IMR-90 (cell line): ENCODE measurements around the gene GRIK3. TPM values are rescaled to one million over a fixed set of nuclear protein-coding genes. Genes with fewer than 3 reads are reported as not detected.

ENCODE experiments used
- ATAC-seq: fragments of 200-7000 bp; cut with Tn5 transposase; 2 replicates; pipeline ENCODE4 v1.9.1; 2020; ENCODE audit warnings: low read depth, mild to moderate bottlenecking, moderate library complexity
- BruUV-seq: library from RNA; stranded (reverse); fragments of 400-500 nt; replicated peaks from 2 replicates; lab custom pipeline; 2021; lab: Mats Ljungman, UMichigan
- CTCF ChIA-PET: fragments of 300-600 bp; formaldehyde crosslinking; extraction: SDS; loops from one replicate; lab custom pipeline; 2021; ENCODE audit warnings: antibody characterized with exemption; lab: Yijun Ruan, JAX
- POLR2A ChIA-PET: fragments of 300-600 bp; sonication (Branson Sonifier 250); formaldehyde crosslinking; loops from one replicate; lab custom pipeline; 2022; ENCODE audit warnings: antibody characterized with exemption; ENCODE audit not compliant: unreplicated experiment; lab: Charles Lee
- DNase-seq: peaks from one replicate; pipeline ENCODE4 v3.0.0; 2013
- H2AFZ ChIP-seq: replicated peaks from 2 replicates; pipeline ENCODE3; 2013; ENCODE audit warnings: low read length, mild to moderate bottlenecking; ENCODE audit not compliant: poor library complexity
- H2AK5ac ChIP-seq: 2 replicates; pipeline ENCODE4 v1.6.1; 2013; ENCODE audit warnings: low read depth, low read length, inconsistent platforms
- H2AK9ac ChIP-seq: replicated peaks from 2 replicates; pipeline ENCODE3; 2013; ENCODE audit warnings: mild to moderate bottlenecking, low read depth, low read length, moderate library complexity; ENCODE audit not compliant: poor library complexity
- H2BK120ac ChIP-seq: 2 replicates; pipeline ENCODE4 v1.6.1; 2013; ENCODE audit warnings: low read depth, low read length, inconsistent platforms
- H2BK15ac ChIP-seq: 3 replicates; pipeline ENCODE4 v1.6.1; 2013; ENCODE audit warnings: low read depth, low read length, inconsistent platforms
- H2BK20ac ChIP-seq: 2 replicates; pipeline ENCODE4 v1.6.1; 2013; ENCODE audit warnings: low read depth, mild to moderate bottlenecking, inconsistent platforms, low read length, moderate library complexity
- H2BK5ac ChIP-seq: 2 replicates; pipeline ENCODE4 v1.6.1; 2013; ENCODE audit warnings: mild to moderate bottlenecking, low read depth, low read length, inconsistent platforms; ENCODE audit not compliant: poor library complexity, severe bottlenecking
- H3K14ac ChIP-seq: replicated peaks from 2 replicates; pipeline ENCODE4 v1.6.1; 2013; ENCODE audit warnings: low read depth, low read length, inconsistent platforms
- H3K18ac ChIP-seq: 2 replicates; pipeline ENCODE4 v1.6.1; 2013; ENCODE audit warnings: low read depth, low read length, control low read depth
- H3K23ac ChIP-seq: 2 replicates; pipeline ENCODE4 v1.6.1; 2013; ENCODE audit warnings: low read depth, low read length, inconsistent platforms
- H3K27ac ChIP-seq: 2 replicates; pipeline ENCODE4 v1.5.1; 2013; ENCODE audit warnings: mild to moderate bottlenecking, control low read depth, low read length; ENCODE audit not compliant: insufficient read depth
- H3K27me3 ChIP-seq: 2 replicates; pipeline ENCODE4 v1.6.1; 2013; ENCODE audit warnings: low read length; ENCODE audit not compliant: control insufficient read depth, insufficient read depth
- H3K36me3 ChIP-seq: 2 replicates; pipeline ENCODE4 v1.6.1; 2013; ENCODE audit warnings: low read length, mixed read lengths; ENCODE audit not compliant: control insufficient read depth, insufficient read depth
- H3K4ac ChIP-seq: 2 replicates; pipeline ENCODE4 v1.6.1; 2013; ENCODE audit warnings: low read depth, low read length, inconsistent platforms
- H3K4me1 ChIP-seq: 2 replicates; pipeline ENCODE4 v1.6.1; 2013; ENCODE audit warnings: low read length, mixed read lengths; ENCODE audit not compliant: control insufficient read depth, insufficient read depth
- H3K4me2 ChIP-seq: 2 replicates; pipeline ENCODE4 v1.6.1; 2013; ENCODE audit warnings: low read depth, mild to moderate bottlenecking, control low read depth, low read length, moderate library complexity
- H3K4me3 ChIP-seq: 2 replicates; pipeline ENCODE4 v1.5.1; 2013; ENCODE audit warnings: low read depth, mild to moderate bottlenecking, control low read depth, low read length, moderate library complexity; ENCODE audit not compliant: insufficient read depth
- H3K56ac ChIP-seq: 2 replicates; pipeline ENCODE4 v1.6.1; 2013; ENCODE audit warnings: low read length, inconsistent platforms; ENCODE audit not compliant: insufficient read depth; ENCODE audit errors: extremely low read depth
- H3K79me1 ChIP-seq, 2 experiments: 2 replicates each; pipeline ENCODE4 v1.6.1; 2013; ENCODE audit warnings: low read length in 2 of 2, inconsistent platforms in 1 of 2, low read depth in 1 of 2
- H3K9ac ChIP-seq: 2 replicates; pipeline ENCODE4 v1.6.1; 2013; ENCODE audit warnings: low read depth, low read length, control low read depth
- H3K9me1 ChIP-seq: 2 replicates; pipeline ENCODE4 v1.6.1; 2013; ENCODE audit warnings: low read length, inconsistent platforms; ENCODE audit not compliant: insufficient read depth
- H3K9me3 ChIP-seq: 2 replicates; pipeline ENCODE4 v1.6.1; 2013; ENCODE audit warnings: low read length; ENCODE audit not compliant: control insufficient read depth, insufficient read depth
- H4K20me1 ChIP-seq: 2 replicates; pipeline ENCODE4 v1.6.1; 2013; ENCODE audit warnings: low read length, inconsistent platforms; ENCODE audit not compliant: insufficient read depth
- H4K5ac ChIP-seq: 2 replicates; pipeline ENCODE4 v1.6.1; 2013; ENCODE audit warnings: mild to moderate bottlenecking, low read depth, low read length, control low read depth
- H4K8ac ChIP-seq, 2 experiments: 2 replicates each; pipeline ENCODE4 v1.6.1; 2013; ENCODE audit warnings: low read depth in 2 of 2, low read length in 2 of 2, control low read depth in 1 of 2, inconsistent platforms in 1 of 2
- H4K91ac ChIP-seq: 2 replicates; pipeline ENCODE4 v1.6.1; 2013; ENCODE audit warnings: low read depth, low read length, inconsistent platforms; ENCODE audit not compliant: insufficient read depth
- BHLHE40 ChIP-seq: fragments of 150-350 bp; IDR thresholded peaks from 2 replicates; pipeline ENCODE4 v1.6.1; 2016; ENCODE audit warnings: mild to moderate bottlenecking, low read depth, low read length
- CEBPB ChIP-seq: IDR thresholded peaks from 2 replicates; pipeline ENCODE4 v1.6.1; 2012; ENCODE audit warnings: low read depth, low read length, improper control_type of control experiment
- CHD1 ChIP-seq: IDR thresholded peaks from 2 replicates; pipeline ENCODE4 v1.6.1; 2012; ENCODE audit warnings: low read depth, low read length, improper control_type of control experiment
- FOS ChIP-seq: fragments of 150-350 bp; IDR thresholded peaks from 2 replicates; pipeline ENCODE4 v1.6.1; 2016; ENCODE audit warnings: low read depth, low read length
- MAFK ChIP-seq: IDR thresholded peaks from 2 replicates; pipeline ENCODE4 v1.6.1; 2012; ENCODE audit warnings: low read depth, low read length, improper control_type of control experiment
- MAZ ChIP-seq: IDR thresholded peaks from 2 replicates; pipeline ENCODE4 v1.6.1; 2012; ENCODE audit warnings: low read depth, mild to moderate bottlenecking, low read length, improper control_type of control experiment, moderate library complexity, borderline replicate concordance
- MXI1 ChIP-seq: IDR thresholded peaks from 2 replicates; pipeline ENCODE4 v1.6.1; 2012; ENCODE audit warnings: low read depth, mild to moderate bottlenecking, low read length, moderate library complexity, borderline replicate concordance
- NFE2L2 ChIP-seq: fragments of 150-350 bp; IDR thresholded peaks from 2 replicates; pipeline ENCODE4 v1.6.1; 2016; ENCODE audit warnings: low read depth, mild to moderate bottlenecking, low read length
- POLR2A ChIP-seq: IDR thresholded peaks from 2 replicates; pipeline ENCODE4 v1.6.1; 2012; ENCODE audit warnings: mild to moderate bottlenecking, low read depth, low read length
- RAD21 ChIP-seq: IDR thresholded peaks from 2 replicates; pipeline ENCODE4 v1.6.1; 2012; ENCODE audit warnings: low read length, improper control_type of control experiment
- RCOR1 ChIP-seq: IDR thresholded peaks from 2 replicates; pipeline ENCODE4 v1.6.1; 2012; ENCODE audit warnings: mild to moderate bottlenecking, low read length, improper control_type of control experiment; ENCODE audit not compliant: insufficient replicate concordance
- RFX5 ChIP-seq: IDR thresholded peaks from 2 replicates; pipeline ENCODE4 v1.8.0; 2012; ENCODE audit warnings: low read depth, mild to moderate bottlenecking, low read length, moderate library complexity
- SMC3 ChIP-seq: fragments of 150-350 bp; IDR thresholded peaks from 2 replicates; pipeline ENCODE4 v1.6.1; 2016; ENCODE audit warnings: low read depth, mild to moderate bottlenecking, antibody characterized with exemption, low read length, moderate library complexity
- WGBS, 2 experiments: methylation state at CpG; one replicate each; pipeline versions ENCODE4 v1.1.5 to v1.1.7; 2013; ENCODE audit warnings: missing lambda C conversion rate in 2 of 2; ENCODE audit not compliant: insufficient read length in 1 of 2; ENCODE audit errors: extremely low coverage in 2 of 2; 5-methylcytosine and 5-hydroxymethylcytosine counted together
- dilution Hi-C: fragments of 300-500 bp; cut with HindIII; formaldehyde crosslinking; loops from one replicate; pipeline ENCODE4 v1.14.3; 2018; ENCODE audit warnings: low sequenced_read_pairs; ENCODE audit not compliant: unreplicated experiment
- in situ Hi-C: fragments of 300-500 bp; cut with MboI; formaldehyde crosslinking; loops from 3 replicates; pipeline ENCODE4 v1.14.3; 2019; ENCODE audit warnings: low sequenced_read_pairs, inconsistent platforms, mixed read lengths
- intact Hi-C: fragments of 100-400 bp; cut with micrococcal nuclease; formaldehyde crosslinking; loops from 2 replicates; pipeline ENCODE4 v1.10.0; 2022
- polyA plus RNA-seq, 3 experiments: library from polyadenylated mRNA; depleted of rRNA; stranded (reverse); fragments of >200 nt; gene quantifications; 2 replicates each; pipeline ENCODE4 v1.2.3, GENCODE V29; 2012; ENCODE audit warnings: low replicate concordance in 1 of 3
- total RNA-seq: library from RNA; depleted of rRNA; stranded (reverse); fragments of >200 nt; gene quantifications from 2 replicates; pipeline ENCODE4 v1.2.3, GENCODE V29; 2012
- TF ChIP-seq, protein P1 (sequence below): fragments of 150-350 bp; IDR thresholded peaks from 2 replicates; pipeline ENCODE4 v1.6.1; 2017; ENCODE audit warnings: mild to moderate bottlenecking, antibody characterized with exemption, low read length, low read depth
- TF ChIP-seq, protein P2 (sequence below): conservative IDR thresholded peaks from 2 replicates; pipeline ENCODE4 v1.5.1; 2012; ENCODE audit warnings: mild to moderate bottlenecking, low read depth, low read length, improper control_type of control experiment
- TF ChIP-seq, protein P3 (sequence below): fragments of 150-350 bp; IDR thresholded peaks from 2 replicates; pipeline ENCODE4 v1.6.1; 2016; ENCODE audit warnings: low read depth, mild to moderate bottlenecking, low read length, moderate library complexity, borderline replicate concordance

GRIK3 gene
- total and polyA plus RNA-seq, 2 of the 4 experiments (the other 2 are of a cell fraction): not detected

DNA sequence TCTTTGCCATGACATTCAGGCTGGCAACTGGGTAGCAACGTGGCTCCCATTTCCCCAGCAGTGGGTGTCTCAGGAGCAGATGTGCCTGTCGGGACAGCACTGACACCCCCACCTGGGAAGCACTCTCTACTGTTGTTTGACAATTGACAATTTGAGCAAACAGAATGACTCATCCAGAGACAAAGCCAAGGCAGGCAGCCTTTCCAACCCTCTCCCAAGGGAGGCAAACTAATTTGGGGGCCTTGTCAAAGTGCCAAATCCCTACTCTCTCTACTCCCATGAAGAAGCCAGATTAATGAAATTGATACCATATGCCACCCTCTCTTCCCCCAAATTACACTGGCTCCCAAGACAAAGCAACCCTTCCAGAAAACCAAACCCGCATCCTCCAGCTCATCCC is 65.6 kb downstream of the GRIK3 start:
- H3K56ac ChIP-seq: no peak overlapping the region
- ChIA-PET CTCF (no interaction called here), POLR2A (no interaction called here)
- no peaks in the 10 kb centered on the region for H3K27me3 ChIP-seq
- H3K4me1 ChIP-seq: no peaks in the 10 kb centered on the region
- no peak overlapping the region for H2AFZ ChIP-seq
- no peak overlapping the region for H4K5ac ChIP-seq
- no peak overlapping the region for H3K14ac ChIP-seq
- no peak overlapping the region for H3K4ac ChIP-seq
- TF ChIP-seq, protein P1, sequence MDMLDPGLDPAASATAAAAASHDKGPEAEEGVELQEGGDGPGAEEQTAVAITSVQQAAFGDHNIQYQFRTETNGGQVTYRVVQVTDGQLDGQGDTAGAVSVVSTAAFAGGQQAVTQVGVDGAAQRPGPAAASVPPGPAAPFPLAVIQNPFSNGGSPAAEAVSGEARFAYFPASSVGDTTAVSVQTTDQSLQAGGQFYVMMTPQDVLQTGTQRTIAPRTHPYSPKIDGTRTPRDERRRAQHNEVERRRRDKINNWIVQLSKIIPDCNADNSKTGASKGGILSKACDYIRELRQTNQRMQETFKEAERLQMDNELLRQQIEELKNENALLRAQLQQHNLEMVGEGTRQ: no peak
- TF ChIP-seq NFE2L2 (no peak), SMC3 (no peak), RAD21 (no peak), MAZ (no peak), BHLHE40 (no peak), CEBPB (no peak), CHD1 (no peak), FOS (no peak), POLR2A (no peak), RCOR1 (no peak), MXI1 (no peak), RFX5 (no peak), MAFK (no peak)
- TF ChIP-seq, protein P2, sequence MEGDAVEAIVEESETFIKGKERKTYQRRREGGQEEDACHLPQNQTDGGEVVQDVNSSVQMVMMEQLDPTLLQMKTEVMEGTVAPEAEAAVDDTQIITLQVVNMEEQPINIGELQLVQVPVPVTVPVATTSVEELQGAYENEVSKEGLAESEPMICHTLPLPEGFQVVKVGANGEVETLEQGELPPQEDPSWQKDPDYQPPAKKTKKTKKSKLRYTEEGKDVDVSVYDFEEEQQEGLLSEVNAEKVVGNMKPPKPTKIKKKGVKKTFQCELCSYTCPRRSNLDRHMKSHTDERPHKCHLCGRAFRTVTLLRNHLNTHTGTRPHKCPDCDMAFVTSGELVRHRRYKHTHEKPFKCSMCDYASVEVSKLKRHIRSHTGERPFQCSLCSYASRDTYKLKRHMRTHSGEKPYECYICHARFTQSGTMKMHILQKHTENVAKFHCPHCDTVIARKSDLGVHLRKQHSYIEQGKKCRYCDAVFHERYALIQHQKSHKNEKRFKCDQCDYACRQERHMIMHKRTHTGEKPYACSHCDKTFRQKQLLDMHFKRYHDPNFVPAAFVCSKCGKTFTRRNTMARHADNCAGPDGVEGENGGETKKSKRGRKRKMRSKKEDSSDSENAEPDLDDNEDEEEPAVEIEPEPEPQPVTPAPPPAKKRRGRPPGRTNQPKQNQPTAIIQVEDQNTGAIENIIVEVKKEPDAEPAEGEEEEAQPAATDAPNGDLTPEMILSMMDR: no peak
- TF ChIP-seq, protein P3, sequence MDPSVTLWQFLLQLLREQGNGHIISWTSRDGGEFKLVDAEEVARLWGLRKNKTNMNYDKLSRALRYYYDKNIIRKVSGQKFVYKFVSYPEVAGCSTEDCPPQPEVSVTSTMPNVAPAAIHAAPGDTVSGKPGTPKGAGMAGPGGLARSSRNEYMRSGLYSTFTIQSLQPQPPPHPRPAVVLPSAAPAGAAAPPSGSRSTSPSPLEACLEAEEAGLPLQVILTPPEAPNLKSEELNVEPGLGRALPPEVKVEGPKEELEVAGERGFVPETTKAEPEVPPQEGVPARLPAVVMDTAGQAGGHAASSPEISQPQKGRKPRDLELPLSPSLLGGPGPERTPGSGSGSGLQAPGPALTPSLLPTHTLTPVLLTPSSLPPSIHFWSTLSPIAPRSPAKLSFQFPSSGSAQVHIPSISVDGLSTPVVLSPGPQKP: no peak
- ATAC-seq (no peak), DNase-seq (no peak)
- no peaks in the 10 kb centered on the region for H3K36me3 ChIP-seq
- H3K79me1 ChIP-seq: no peaks in the 10 kb centered on the region
- H3K4me2 ChIP-seq: no peak overlapping the region
- H4K8ac ChIP-seq: no peak overlapping the region
- H4K20me1 ChIP-seq: no peaks in the 10 kb centered on the region
- H2AK5ac ChIP-seq: no peak overlapping the region
- H2BK20ac ChIP-seq: no peak overlapping the region
- intact Hi-C loops: no loop called here
- no peak overlapping the region for H2AK9ac ChIP-seq
- H3K23ac ChIP-seq: no peak overlapping the region
- no peak overlapping the region for H2BK15ac ChIP-seq
- in situ Hi-C loops: no loop called here
- no peak overlapping the region for H3K27ac ChIP-seq
- dilution Hi-C loops: no loop called here
- H4K91ac ChIP-seq: no peak overlapping the region
- no peaks in the 10 kb centered on the region for H3K9me1 ChIP-seq
- no peaks in the 10 kb centered on the region; the same call in 1 of the 2 replicates for H3K9me3 ChIP-seq
- no peak overlapping the region for H2BK120ac ChIP-seq
- H3K18ac ChIP-seq: no peak overlapping the region
- WGBS, 2 experiments: no CpG with 5 or more reads among the region's 3 CpGs
- H3K4me3 ChIP-seq: no peak overlapping the region
- no TSS peak for BruUV-seq
- H3K9ac ChIP-seq: no peak overlapping the region
- no peak overlapping the region for H2BK5ac ChIP-seq
